Measurements from ENCODE around the gene MRLN.
"Not testable (repeated sequence)": the region's sequence is repeated elsewhere in the genome, so short reads cannot be mapped to it uniquely, and the experiment has no call there.

MRLN gene

DNA sequence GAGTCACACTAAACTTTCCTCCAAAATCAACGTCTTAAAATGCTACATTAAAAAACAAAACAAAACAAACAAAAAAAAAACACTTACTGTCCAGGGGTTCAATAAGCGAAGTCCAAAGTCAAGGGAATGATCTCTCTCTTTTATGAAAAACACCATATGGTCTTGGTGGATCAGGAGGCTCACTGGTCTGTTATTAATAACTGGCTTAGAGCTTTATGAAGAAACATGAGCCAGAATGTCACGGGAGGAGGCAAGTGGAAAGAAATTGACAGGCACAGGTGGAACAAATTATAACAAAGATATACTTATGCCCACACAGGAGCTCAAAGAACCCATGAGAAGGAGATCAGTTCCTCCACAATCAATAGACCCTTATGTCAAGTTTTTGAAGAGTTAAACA, at the start of gene MRLN:
MRLN (minus strand) TSS at position 189 of the 400 bp plus-strand sequence.
- no peak for DNase-seq (ENCODE audit: low read depth in 2 of 2)

DNA sequence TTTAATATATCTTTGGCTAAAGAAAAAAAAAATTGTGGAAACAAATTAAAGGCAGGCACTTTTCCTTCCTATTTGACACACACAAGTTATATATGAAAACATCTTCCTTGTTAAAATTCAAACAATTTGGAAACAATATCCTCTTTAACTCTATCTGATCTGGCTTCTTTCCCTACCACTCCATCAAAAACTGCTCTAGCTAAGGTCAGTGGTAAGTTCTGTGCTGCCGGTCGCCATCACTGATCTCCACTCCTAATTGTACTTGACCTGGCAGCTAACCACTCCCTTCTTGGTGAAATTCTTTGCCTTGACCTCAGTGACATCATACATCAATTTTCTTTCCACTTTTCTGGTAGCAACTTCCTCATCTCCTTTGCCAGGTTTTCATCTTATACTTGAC, 47.9 kb upstream of the MRLN start:
- DNase-seq (ENCODE audit: low read depth in 2 of 2): no peak

DNA sequence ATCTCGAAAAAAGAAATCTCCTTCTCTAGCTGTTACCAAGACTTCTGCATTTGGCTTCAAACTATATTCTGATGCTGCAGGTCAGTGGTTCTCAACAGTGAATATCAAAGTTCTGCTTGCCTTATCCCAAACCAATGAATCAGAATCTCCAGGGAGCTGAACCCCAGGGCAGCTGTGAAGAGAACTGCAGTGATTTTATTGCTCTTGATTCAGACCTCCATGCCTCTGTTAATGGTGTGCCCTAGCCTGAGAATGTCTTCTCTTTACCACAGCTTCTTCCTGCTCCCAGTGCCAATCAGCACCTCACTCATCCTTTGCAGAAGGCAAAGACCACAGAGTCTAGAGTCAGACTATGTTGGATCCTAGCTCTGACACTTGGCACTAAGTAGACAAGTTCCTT, 46.2 kb upstream of the MRLN start:
- no peak for DNase-seq (ENCODE audit: low read depth in 2 of 2)

DNA sequence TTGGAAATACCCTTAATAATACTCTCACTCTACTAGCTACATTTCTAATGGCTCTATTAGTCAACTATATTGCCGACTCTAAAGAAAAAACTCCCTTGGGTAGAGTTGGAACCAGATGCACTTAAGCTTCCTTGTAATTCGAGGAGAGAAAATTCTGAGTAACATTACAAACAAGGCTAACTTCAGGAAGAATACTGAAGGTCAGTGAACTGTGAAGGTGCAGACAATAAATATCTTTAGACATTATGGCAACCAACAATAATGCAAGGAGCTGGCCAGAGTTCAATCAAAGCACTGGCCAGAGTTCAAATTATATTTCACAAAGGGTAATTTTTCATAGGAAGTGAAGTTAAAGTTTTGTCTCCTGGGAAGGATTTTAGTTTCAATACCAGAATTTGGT, 40.7 kb upstream of the MRLN start:
- DNase-seq (ENCODE audit: low read depth in 2 of 2): no peak

DNA sequence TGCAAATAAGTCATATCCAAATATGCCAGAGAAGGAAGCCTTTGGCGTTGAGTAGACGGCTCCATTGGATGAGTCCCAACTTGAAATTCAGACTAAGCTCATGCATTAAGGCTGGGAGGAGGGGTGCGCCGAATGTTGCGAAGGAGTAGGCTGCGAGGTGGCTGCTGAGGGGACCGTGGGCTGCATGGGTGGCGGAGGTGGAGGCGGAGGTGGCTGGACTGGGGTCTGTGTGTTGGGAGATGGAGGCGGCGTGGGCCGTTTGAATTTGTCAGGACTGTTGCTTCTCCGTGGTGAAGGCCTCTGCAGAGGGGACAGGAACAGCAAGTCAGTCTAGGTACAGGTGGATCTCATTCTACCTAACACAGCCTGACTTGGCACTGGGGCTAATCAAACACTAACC, 39.6 kb upstream of the MRLN start:
- no peak for DNase-seq (ENCODE audit: low read depth in 2 of 2)

DNA sequence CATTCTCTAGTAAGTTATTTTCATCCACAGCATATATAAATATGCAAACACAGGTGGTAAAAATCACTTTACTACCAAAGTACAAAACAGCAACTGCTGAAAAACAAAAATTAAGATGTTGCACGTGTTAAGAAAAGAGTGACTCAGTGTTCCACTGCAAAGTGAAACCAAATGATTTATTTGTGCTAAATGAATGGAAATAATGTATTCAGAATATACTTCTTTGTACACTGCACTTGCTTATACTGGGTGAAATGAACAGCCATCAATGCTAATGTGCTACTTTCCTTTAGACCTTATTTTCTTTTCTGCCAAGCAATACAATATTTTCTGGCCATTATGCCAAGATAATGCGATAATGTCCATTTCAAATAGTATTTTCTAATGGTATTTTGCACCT, 38.3 kb upstream of the MRLN start:
- DNase-seq (ENCODE audit: low read depth in 2 of 2): no peak

DNA sequence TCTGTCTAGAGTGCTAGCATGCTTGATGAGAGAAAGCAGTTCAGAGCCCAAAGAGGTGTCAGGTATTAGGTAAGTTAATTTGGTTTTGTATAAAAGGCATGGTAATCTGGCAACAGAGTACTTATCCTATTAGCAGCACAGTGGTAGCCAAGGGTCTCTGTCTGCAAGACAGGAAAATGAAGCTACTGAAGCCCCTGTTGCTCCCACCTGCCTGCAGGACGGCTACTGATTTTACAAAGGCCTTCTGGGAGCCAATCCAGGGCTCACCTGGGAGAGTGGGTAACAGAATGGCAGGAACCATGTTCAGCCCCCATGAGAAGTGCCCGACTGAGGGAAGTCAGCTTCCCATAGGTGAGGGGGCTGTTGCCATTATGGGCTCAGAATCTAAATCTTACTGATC, 36.8 kb upstream of the MRLN start:
- DNase-seq (ENCODE audit: low read depth in 2 of 2): not testable (repeated sequence)

DNA sequence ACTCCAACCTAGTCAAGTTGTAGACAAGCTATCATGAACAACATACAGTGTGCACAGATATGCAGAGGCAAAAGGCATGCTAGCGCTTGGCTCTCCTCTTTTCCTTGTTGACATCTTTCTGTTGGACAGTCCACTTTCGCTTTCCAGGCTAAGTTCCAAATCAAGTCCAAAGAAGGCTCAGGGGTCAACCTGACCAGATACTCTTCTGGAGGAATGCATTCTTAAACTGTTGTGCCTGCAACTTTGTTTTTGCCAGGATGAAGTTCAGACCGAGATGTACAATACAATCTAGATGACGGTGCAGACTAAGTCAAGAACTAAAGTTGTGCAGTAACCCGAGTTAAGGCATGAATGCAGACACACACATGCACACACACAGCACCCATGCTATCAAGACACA, 35.7 kb upstream of the MRLN start:
- not testable (repeated sequence) for DNase-seq (ENCODE audit: low read depth in 2 of 2)

DNA sequence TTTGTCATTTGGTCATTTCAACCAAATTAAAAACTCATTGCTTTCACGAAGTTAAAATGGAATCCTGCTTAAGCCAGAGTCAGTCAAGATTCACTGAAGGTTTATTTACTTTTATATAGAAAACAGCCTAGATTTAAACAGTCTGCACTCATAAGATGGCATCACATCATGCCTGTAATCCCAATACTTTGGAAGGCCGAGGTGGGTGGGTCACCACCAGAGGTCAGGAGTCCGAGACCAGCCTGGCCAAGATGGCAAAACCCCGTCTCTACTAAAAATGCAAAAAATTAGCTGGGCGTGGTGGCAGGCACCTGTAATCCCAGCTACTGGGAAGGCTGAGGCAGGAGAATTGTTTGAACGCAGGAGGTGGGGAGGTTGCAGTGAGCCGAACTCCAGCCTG, 33.8 kb upstream of the MRLN start:
- DNase-seq (ENCODE audit: low read depth in 2 of 2): not testable (repeated sequence)

DNA sequence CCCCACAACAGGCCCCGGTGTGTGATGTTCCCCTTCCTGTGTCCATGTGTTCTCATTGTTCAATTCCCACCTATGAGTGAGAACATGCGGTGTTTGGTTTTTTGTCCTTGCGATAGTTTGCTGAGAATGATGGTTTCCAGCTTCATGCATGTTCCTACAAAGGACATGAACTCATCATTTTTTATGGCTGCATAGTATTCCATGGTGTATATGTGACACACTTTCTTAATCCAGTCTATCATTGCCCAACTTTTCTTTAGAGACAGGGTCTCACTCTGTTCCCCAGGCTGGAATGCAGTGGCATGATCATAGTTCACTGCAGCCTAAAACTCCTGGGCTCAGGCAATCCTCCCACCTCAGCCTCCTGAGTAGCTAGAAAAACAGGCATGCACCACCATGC, 32.2 kb upstream of the MRLN start:
- not testable (repeated sequence) for DNase-seq (ENCODE audit: low read depth in 2 of 2)

DNA sequence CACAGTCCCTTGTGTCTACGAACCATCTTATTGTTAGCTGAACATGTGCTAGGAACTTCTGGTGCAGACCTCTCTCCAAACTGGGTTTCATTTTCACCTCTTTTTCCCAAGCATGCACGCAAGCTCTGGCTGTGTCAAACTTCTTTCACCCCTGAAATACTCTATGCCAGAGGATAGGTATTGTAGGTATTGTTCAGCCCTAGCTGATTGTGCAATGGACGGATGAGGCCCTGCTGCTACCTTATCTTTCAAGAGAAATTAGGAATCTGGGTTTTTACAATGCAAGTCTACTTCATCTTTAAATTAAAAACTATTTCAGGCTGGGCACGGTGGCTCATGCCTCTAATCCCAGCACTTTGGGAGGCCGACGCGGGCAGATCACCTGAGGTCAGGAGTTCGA, 28.3 kb upstream of the MRLN start:
- DNase-seq (ENCODE audit: low read depth in 2 of 2): no peak

DNA sequence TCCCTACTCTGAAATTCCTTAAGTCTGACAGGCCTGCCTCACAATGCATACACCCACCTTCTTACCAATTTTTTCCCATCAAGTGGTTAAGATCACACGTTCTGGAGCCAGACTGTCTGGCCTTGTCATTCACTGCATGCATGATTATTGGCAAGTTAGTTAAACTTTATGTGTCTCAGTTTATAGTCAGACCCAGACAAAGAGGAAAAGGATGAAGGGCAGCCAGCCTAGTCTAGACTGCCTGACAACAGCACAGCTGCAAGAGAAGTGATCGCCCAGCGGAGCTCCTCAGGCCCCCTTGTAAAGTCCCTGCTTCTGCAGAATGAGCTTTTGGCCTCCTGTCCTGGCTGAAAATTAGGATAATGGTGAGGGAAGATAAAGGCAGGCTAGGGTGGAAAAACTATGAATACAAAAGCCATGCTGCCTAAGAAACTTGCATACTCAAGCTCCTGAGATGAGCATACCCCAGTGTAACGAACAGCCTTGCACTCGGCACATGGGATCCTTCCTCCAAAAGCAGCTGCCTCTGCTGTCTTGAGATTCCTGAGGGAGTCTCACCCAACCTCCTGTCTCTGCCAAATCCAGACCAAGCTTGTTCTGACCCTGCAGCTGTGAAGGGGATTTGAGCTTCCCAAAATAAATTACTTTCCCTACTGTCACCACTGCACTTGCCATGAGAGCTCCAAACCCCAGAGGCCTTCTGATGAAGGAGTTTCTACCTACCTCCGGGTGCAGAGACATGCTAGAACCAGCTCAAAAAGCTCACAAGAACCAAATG, 26.7 kb upstream of the MRLN start:
- DNase-seq (ENCODE audit: low read depth in 2 of 2): no peak

DNA sequence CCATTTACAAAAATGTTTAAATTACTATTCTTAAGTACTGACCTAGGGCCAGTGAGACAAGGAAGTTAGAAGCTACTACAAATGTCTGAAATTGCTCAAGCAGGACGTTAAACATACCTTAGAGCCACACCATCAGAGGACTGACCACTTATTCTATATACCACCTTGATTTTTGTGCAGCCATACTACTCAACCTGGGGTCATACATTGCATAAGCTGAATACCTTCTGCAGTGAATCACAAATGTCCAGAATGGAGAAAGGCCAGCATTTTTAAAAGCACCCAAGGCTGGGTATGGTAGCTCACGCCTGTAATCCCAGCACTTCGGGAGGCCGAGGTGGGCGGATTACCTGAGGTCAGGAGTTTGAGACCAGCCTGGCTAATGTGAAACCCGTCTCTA, 21.2 kb upstream of the MRLN start:
- no peak for DNase-seq (ENCODE audit: low read depth in 2 of 2)

DNA sequence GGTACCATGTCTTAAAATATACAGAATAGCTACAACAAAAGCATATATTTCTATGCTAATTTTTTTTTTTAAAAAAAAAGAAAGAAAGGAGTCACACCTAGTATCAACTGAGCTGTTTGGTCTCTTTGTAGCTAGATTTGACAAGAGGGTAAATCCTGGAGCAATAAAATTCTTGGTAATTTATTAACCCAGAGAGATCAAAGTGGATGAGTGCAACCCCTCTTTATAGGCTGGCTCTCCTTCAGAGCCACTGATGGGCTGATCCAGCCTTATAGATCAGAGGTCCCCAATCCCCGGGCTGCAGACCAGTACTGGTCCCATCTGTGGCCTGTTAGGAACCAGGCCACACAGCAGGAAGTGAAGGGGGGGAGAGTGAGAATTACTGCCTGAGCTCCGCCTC, 19.8 kb upstream of the MRLN start:
- no peak for DNase-seq (ENCODE audit: low read depth in 2 of 2)

DNA sequence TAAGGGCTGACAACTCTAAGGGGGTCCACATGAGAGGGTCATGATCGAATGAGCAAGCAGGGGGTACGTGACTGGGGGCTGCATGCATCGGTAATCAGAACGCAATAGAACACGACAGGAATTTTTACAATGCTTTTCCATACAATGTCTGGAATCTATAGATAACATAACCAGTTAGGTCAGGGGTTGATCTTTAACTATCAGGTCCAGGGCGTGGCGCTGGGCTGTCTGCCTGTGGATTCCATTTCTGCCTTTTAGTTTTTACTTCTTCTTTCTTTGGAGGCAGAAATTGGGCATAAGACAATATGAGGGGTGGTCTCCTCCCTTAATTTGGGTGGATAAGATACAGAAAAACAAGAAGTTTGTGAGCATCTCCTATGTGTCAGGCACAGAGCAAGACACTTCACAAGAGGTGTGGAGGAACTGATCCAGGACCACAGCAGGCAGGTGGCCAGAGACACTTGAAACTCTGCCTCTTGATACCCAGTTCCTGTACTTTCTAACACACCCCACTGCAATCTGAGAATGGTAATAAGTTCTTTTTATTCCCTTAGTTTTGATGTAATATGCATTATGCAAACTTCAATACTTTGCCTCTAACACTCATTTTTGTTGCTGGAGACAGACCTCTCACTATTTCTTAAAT, 18.0 kb upstream of the MRLN start:
- no peak for DNase-seq (ENCODE audit: low read depth in 2 of 2)

DNA sequence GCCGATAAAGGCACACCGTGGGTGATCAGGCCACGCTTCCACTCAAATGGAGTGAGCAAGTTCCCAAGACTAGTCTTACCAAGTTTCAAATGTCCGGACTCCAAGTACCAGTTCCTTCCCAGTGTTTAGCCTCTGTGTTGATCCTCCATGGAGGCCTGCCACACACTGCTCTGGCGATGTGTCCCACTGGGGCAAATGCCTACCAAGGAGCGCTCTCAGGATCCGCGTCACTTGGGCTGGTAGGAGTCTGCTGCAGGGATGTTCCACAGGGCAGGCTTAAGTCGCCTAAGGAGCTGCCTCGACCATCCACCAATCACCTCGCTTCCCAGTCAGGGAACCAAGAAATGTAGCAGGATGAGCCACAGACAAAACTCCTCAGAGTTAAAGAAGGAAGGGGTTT, 17.4 kb upstream of the MRLN start:
- DNase-seq (ENCODE audit: low read depth in 2 of 2): no peak

DNA sequence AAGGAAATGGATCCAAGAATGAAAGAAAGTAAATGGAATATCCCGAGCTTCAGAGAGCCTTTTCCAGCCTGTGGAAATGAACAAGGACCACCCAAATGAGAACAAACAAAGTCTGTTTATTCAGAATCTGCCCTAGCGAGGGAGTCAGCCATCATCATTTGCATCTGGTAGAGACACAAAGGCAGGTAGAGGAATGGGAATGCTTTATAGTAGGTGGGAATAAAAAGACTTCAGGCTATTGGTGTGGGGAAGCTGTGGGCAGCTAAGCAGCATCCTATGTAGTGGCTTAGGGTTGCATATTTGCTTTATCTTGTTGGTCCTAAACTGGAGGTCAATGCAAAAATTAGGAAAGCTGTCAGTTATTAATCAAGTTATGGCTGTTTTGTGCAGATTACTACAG, 9.2 kb upstream of the MRLN start:
- DNase-seq (ENCODE audit: low read depth in 2 of 2): no peak

DNA sequence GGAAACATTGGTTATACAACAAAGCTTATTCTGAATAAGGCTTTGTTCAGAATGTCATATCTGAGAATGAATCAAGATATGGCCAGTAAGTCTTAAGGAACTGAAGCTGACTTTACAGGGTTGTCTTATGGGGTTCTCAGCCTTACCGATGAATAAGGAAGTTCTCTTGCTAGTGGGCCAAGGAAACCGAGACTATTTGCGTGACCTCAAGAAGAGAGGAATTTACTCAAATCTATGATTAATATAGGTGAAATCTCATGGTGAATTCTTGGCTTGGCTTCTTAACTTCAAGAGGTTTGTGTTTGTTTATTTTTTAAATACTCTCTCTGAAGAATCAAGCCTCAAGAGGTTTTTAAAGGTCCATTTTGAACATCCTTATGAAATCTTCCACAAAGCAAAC, 4.7 kb upstream of the MRLN start:
- no peak for DNase-seq (ENCODE audit: low read depth in 2 of 2)

DNA sequence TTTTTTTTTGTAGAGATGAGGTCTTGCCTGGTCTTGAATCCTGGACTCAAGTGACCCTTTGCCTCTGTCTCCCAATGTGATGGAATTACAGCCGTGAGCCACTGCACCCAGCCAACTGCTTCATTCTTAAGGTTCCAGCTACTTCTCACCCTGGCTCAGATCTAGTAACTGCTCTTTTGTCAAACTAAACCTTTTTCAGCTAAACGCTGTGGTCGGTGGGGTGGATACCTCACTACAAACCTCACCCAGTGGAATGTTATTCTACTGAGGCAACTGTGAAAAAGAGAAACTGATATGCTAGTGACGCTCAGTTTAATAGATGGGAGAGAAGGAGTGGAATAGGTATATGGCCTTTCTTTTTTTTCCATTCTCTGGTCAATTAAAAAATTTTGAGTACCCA, 1.7 kb upstream of the MRLN start:
- DNase-seq (ENCODE audit: low read depth in 2 of 2): no peak

DNA sequence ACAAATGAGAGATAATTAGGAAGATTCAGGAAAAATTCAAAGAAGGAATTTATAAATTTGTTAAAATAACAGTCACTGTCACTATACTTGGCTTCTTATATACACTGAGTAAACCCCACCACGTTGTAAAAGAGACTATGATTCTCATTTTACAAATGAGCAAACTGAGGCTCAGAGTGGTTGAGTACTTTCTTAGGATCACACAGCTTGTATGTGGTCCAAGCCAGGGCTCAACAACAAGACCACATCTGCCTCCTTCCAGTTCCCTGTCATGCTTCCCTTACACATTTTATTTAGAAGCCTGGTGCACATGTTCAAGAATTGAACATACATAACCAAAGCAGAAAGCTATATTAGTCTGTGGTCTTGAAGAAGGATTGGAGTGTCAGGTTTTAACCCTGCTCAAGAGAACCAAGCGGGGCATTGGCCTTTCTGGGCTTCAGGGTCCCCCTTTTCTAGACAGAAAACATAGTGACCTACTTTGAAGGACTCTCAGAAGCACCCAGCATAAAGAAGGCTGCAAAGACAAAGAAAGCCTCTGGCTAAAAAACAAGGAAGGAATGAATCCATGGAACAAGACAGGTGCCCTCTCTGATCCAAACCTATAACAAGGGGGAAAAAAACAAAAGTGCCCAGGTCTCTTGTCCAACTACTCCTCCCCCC, 846 bp downstream of the MRLN start:
- DNase-seq (ENCODE audit: low read depth in 2 of 2): no peak

DNA sequence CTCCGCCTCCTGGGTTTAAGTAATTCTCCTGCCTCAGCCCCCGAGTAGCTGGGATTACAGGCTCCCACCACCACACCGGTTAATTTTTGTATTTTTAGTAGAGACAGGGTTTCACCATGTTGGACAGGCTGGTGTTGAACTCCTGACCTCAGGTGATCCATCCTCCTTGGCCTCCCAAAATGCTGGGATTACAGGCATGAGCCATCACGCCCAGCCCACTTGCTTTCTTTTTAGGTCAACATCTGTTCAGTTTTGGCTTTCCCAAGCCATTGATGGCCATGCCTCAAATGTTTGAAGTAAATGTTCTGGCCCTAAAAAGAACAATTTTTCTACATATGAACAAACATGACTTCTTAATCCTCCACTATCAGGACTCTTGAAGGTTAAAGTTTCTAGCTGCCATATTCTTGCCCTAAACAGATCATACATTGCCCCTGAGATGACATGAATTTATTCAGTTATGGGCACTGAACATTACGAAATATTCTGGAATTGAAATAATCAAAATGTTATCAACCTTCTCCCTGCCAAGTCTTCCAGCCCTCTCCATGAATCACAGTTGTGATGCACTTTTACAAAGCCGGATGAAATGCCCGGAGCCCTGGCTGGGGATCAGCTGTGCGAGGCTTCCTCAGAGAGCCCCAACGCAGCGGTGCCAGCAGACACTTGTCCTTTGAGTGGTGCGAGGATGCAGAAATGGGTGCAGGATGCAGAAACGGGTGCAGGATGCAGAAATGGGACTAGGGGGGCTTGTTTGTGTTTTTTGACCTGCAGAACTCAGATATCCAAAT, 2.9 kb downstream of the MRLN start:
- no peak for DNase-seq (ENCODE audit: low read depth in 2 of 2)

DNA sequence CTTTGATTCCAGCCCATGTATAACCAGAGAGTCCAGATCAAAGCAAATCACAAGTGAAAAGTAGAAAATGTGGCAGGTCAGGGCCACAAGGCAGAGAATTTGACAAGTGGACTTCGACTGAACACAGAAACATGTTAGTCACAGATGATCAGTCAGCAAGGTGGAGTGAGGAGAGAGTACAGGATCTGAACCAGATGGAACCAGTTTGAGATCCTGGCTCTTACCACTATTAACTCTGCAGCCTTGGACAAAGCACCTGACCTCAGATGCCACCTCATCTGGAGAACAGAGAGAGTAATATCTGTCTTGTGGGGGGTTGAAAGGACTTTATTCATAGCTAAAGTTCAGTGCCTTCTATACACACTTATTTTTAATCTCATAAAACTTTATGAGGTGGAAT, 4.4 kb downstream of the MRLN start:
- DNase-seq (ENCODE audit: low read depth in 2 of 2): no peak
